ENCODE data around the gene NTNG1. TPM values are rescaled to one million over a fixed set of nuclear protein-coding genes. Genes with fewer than 3 reads are reported as not detected.

Gene NTNG1
- total and polyA plus RNA-seq, 2 of the 8 experiments (the other 6 are each of a cell fraction or from before 2014, with no cell fraction given) = 1.2 to 4.1 TPM

GRCh38 chr1:107433068-107433467, 292.2 kb downstream of the NTNG1 start (continued):
- TF ChIP-seq CHD7 (IDR thresholded peaks at IDR 0.05; ENCODE audit: insufficient replicate concordance, low read length) (no peak), E2F6 (IDR thresholded peaks at IDR 0.05) (no peak), FOSL1 (IDR thresholded peaks at IDR 0.05; ENCODE audit: insufficient read depth, low read depth, low read length) (no peak), KDM4A (IDR thresholded peaks at IDR 0.05; ENCODE audit: low read depth, low read length, severe bottlenecking) (no peak)
